Panc1 (cell line): ENCODE results near the gene PRPSAP2. TPM values are rescaled to one million over a fixed set of nuclear protein-coding genes. Genes with fewer than 3 reads are reported as not detected.
"Not testable (repeated sequence)": the region's sequence is repeated elsewhere in the genome, so short reads cannot be mapped to it uniquely, and the experiment has no call there.

ENCODE experiments used
- ATAC-seq: fragments of 200-7000 bp; cut with Tn5 transposase; 2 replicates; pipeline ENCODE4 v1.9.1; 2020; ENCODE audit warnings: mild to moderate bottlenecking, moderate library complexity
- Bru-seq: library from RNA; stranded (reverse); fragments of 400-500 nt; gene quantifications from one replicate; lab custom pipeline; 2021; lab: Mats Ljungman, UMichigan
- BruChase-seq, 2 experiments: library from RNA; stranded (reverse); fragments of 400-500 nt; gene quantifications; one replicate each; lab custom pipeline; 2021; lab: Mats Ljungman, UMichigan
- BruUV-seq: library from RNA; stranded (reverse); fragments of 400-500 nt; replicated peaks from 2 replicates; lab custom pipeline; 2021; lab: Mats Ljungman, UMichigan
- CTCF ChIA-PET: fragments of 300-600 bp; sonication (Branson Sonifier 250); formaldehyde crosslinking; loops from one replicate; lab custom pipeline; 2022; ENCODE audit warnings: antibody characterized with exemption; lab: Charles Lee
- POLR2A ChIA-PET: fragments of 300-600 bp; sonication (Branson Sonifier 250); formaldehyde crosslinking; loops from one replicate; lab custom pipeline; 2022; ENCODE audit warnings: antibody characterized with exemption; lab: Charles Lee
- DNase-seq: peaks from one replicate; pipeline ENCODE4 v3.0.0-alpha.2; 2010; ENCODE audit warnings: low read depth, low spot score
- H3K27ac ChIP-seq: 2 replicates; pipeline ENCODE4 v1.5.1; 2011; ENCODE audit warnings: mild to moderate bottlenecking, low read length, inconsistent platforms
- H3K27me3 ChIP-seq: fragments of 200-500 bp; sonication (Bioruptor generic); 2 replicates; pipeline ENCODE4 v1.6.0; 2014; ENCODE audit warnings: low read length, inconsistent platforms; ENCODE audit not compliant: control insufficient read depth, insufficient read depth
- H3K36me3 ChIP-seq: fragments of 200-500 bp; sonication (Bioruptor generic); 2 replicates; pipeline ENCODE4 v1.5.1; 2014; ENCODE audit warnings: inconsistent platforms, mild to moderate bottlenecking, low read length, moderate library complexity; ENCODE audit not compliant: control insufficient read depth, insufficient read depth
- H3K4me1 ChIP-seq: 2 replicates; pipeline ENCODE4 v1.5.1; 2011; ENCODE audit warnings: inconsistent platforms, mild to moderate bottlenecking, low read length, moderate library complexity; ENCODE audit not compliant: control insufficient read depth, insufficient read depth
- H3K4me3 ChIP-seq, 2 experiments: 2 replicates each; pipeline ENCODE4 v1.5.1; 2011 to 2012; ENCODE audit warnings: low read depth in 2 of 2, low read length in 2 of 2, mild to moderate bottlenecking in 2 of 2, inconsistent platforms in 1 of 2, moderate library complexity in 1 of 2
- H3K9me3 ChIP-seq: fragments of 200-500 bp; sonication (Bioruptor generic); 2 replicates; pipeline ENCODE4 v1.5.1; 2014; ENCODE audit warnings: low read depth, mild to moderate bottlenecking, inconsistent platforms, low read length, moderate library complexity; ENCODE audit not compliant: control insufficient read depth, insufficient read depth
- CTCF ChIP-seq: fragments of 450-650 bp; IDR thresholded peaks from 2 replicates; pipeline ENCODE4 v1.5.1; 2017; ENCODE audit warnings: mild to moderate bottlenecking
- POLR2AphosphoS5 ChIP-seq: IDR thresholded peaks from 2 replicates; pipeline ENCODE4 v1.6.1; 2012; ENCODE audit warnings: mild to moderate bottlenecking, low read depth, low read length, moderate library complexity
- REST ChIP-seq, 2 experiments: IDR thresholded peaks; 2 replicates each; pipeline ENCODE4 v1.6.1; 2011 to 2012; ENCODE audit warnings: low read depth in 2 of 2, control low read depth in 1 of 2, low read length in 1 of 2, mild to moderate bottlenecking in 1 of 2, moderate library complexity in 1 of 2; ENCODE audit not compliant: insufficient read depth in 1 of 2
- SIN3A ChIP-seq: IDR thresholded peaks from 2 replicates; pipeline ENCODE4 v1.6.1; 2012; ENCODE audit warnings: low read depth, mild to moderate bottlenecking, low read length, moderate library complexity, borderline replicate concordance; ENCODE audit not compliant: insufficient read depth
- TCF7L2 ChIP-seq: IDR thresholded peaks from 2 replicates; pipeline ENCODE4 v1.6.1; 2011; ENCODE audit warnings: mild to moderate bottlenecking, low read depth, low read length, inconsistent platforms
- in situ Hi-C: cut with HindIII; loops from 2 replicates; pipeline ENCODE4 v1.10.0; 2016; ENCODE audit warnings: low sequenced_read_pairs, low pct_unique_long_range_greater_than_20kb
- intact Hi-C: fragments of 100-400 bp; cut with micrococcal nuclease; formaldehyde crosslinking; loops from one replicate; pipeline ENCODE4 v1.10.0; 2022; ENCODE audit not compliant: unreplicated experiment
- long read RNA-seq: library from polyadenylated mRNA; unstranded; transcript quantifications from one replicate; pipeline ENCODE4 v2.0.0, GENCODE V29; 2021; ENCODE audit not compliant: unreplicated experiment
- polyA plus RNA-seq: library from polyadenylated mRNA; unstranded; fragments of >200 nt; gene quantifications from one replicate; pipeline ENCODE4 v1.2.1, GENCODE V29; 2012; ENCODE audit warnings: missing spikeins; ENCODE audit not compliant: insufficient read length
- total RNA-seq: library from RNA; stranded (reverse); gene quantifications from one replicate; pipeline ENCODE4 v1.2.1, GENCODE V29; 2021; ENCODE audit not compliant: unreplicated experiment

Gene PRPSAP2
- total RNA-seq (25.3 TPM), Bru-seq, nascent RNA (percentile 63 among the genes with signal in this experiment), BruChase-seq, experiment 1, labeled RNA remaining after a 2-hour chase (percentile 62 among the genes with signal in this experiment), BruChase-seq, experiment 2, labeled RNA remaining after a 6-hour chase (percentile 66 among the genes with signal in this experiment)
- polyA plus RNA-seq = 16.9 TPM
- long read RNA-seq, transcript PRPSAP2-201 (12 exons, 1,910 nt) = major isoform, 12 of 33 reads
- long read RNA-seq, partial matches to known transcripts = 2 of 33 reads
- long read RNA-seq, other reads (novel, unspliced or antisense) = 18 of 33 reads

- ChIA-PET POLR2A (interaction anchor here (0.6 kb wide), 1 partner anchor 56 kb away, joined by 9 read pairs; no protein-coding TSS in a partner anchor), CTCF (no interaction called here)
- DNase-seq = peak; percentile 67
- peaks cover 12% of the 10 kb centered on the region for H3K4me1 ChIP-seq
- intact Hi-C loops (no loop called here), in situ Hi-C loops (no loop called here)
- no peaks in the 10 kb centered on the region for H3K36me3 ChIP-seq
- BruUV-seq = no TSS peak
- no peaks in the 10 kb centered on the region for H3K27me3 ChIP-seq
- no peak for TF ChIP-seq TCF7L2
- TF ChIP-seq SIN3A = 0 out of 2 replicates have a peak, but pooled peaks have one; percentile 21
- TF ChIP-seq CTCF = no peak
- TF ChIP-seq POLR2AphosphoS5 = peak; percentile 64; the same call in 1 of the 2 replicates
- no peak for TF ChIP-seq REST (IDR thresholded peaks at IDR 0.05; ENCODE audit: insufficient read depth in 1 of 2, low read depth in 2 of 2, low read length in 1 of 2)
- H3K4me3 ChIP-seq = peak within 1 kb of the TSS; percentile 70 to 82
- ATAC-seq = peak; percentile 93
- H3K9me3 ChIP-seq = no peaks in the 10 kb centered on the region
- peak within 1 kb of the TSS; percentile 83 for H3K27ac ChIP-seq
Measured at GRCh38 chr17:18857864-18858566, at the start of gene PRPSAP2. PRPSAP2 (plus strand) TSS chr17:18858131; CDS start chr17:18865834, 7,703 bp downstream.

GRCh38 chr17:18815924-18816323 lies 42.0 kb upstream of the PRPSAP2 start:
- ATAC-seq, DNase-seq, POLR2A ChIA-PET, intact Hi-C loops, in situ Hi-C loops, CTCF ChIA-PET, H3K4me1 ChIP-seq, H3K27me3 ChIP-seq, H3K4me3 ChIP-seq, BruUV-seq, H3K9me3 ChIP-seq, H3K27ac ChIP-seq, H3K36me3 ChIP-seq: not testable (repeated sequence)
